ENCODE results near the gene RAD23B.

DNA sequence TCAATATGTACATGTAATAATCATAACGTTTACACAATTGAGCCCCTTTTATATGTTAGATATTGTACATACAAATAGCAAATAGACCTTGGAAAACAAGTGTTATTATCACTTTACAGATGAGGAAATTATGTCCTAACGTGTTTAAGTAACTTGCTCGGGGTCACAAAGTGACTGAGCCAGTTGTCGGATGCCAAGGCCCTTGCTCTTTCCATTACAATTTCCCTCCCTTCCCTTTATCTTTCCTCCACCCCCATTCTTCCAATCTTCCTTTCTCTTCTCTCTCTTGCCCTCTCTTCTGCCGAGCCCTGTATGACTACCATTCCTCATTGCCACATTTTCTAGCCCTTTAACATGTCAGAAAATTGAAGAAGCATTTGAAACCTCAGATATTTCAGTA lies 34.4 kb upstream of the RAD23B start:
- TF ChIP-seq, protein P1, sequence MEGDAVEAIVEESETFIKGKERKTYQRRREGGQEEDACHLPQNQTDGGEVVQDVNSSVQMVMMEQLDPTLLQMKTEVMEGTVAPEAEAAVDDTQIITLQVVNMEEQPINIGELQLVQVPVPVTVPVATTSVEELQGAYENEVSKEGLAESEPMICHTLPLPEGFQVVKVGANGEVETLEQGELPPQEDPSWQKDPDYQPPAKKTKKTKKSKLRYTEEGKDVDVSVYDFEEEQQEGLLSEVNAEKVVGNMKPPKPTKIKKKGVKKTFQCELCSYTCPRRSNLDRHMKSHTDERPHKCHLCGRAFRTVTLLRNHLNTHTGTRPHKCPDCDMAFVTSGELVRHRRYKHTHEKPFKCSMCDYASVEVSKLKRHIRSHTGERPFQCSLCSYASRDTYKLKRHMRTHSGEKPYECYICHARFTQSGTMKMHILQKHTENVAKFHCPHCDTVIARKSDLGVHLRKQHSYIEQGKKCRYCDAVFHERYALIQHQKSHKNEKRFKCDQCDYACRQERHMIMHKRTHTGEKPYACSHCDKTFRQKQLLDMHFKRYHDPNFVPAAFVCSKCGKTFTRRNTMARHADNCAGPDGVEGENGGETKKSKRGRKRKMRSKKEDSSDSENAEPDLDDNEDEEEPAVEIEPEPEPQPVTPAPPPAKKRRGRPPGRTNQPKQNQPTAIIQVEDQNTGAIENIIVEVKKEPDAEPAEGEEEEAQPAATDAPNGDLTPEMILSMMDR (IDR thresholded peaks at IDR 0.05) = no peak
- TF ChIP-seq POLR2A (IDR thresholded peaks at IDR 0.05) = no peak

All from Peyer's patch (tissue), 4 donors.